Cerebellar nuclear complex (tissue), 1 donor: Measurements from ENCODE around the gene KRT15.
A peak's percentile ranks its signal among the peaks of the same experiment; 100 is the strongest.

ENCODE experiments used
- DNase-seq, 2 experiments: peaks; one replicate each; lab custom pipeline; 2025; lab: John Stamatoyannopoulos, UW

KRT15 gene

GRCh38 chr17:41518789-41519449 lies at the start of gene KRT15:
Gene KRT15 (minus strand): TSS chr17:41518890. CDS start chr17:41518827, 63 bp downstream.
- DNase-seq: no peak

- DNase-seq: no peak
Measured at GRCh38 chr17:41567317-41567716, 48.6 kb upstream of the KRT15 start.

DNA sequence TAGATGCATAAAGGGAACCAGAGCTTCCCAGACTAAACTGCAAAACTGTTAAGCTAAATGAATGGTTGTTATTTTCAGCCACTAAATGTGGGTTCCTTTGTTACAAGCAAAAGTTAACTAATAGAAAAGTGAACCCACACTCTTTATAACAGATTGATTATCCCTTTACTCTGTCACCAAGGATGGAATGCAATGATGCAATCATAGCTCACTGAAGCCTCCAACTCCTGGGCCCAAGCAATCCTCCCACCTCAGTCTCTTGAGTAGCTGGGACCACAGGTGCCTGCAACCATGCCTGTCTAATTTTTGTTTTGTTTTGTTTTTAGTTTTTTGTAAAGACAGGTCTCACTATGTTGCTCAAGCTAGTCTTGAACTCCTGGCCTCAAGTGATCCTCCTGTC lies 46.6 kb upstream of the KRT15 start:
- no peak for DNase-seq

GRCh38 chr17:41563607-41564170 lies 45.0 kb upstream of the KRT15 start:
- no peak for DNase-seq

- DNase-seq: no peak
Measured at GRCh38 chr17:41561554-41561953, 42.9 kb upstream of the KRT15 start.

GRCh38 chr17:41559548-41559947 lies 40.9 kb upstream of the KRT15 start:
- DNase-seq: no peak

DNA sequence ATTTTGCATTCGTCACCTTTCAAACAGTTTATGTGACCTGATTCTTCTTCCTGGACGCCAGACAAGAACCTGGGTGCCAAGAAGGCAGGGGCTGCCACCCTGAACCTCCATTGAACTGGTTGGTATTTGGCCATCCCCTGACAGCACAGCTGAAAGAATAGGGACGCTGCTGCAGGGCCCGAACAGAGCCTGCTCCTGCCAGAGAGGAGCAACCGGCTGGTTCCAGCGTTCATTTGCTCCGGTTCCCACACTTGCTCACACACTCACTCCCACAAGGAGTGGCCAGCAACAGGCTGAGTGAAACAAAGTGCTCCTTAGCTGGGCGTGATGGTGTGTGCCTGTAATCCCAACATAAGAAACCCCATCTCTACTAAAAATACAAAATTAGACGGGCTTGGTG lies 38.2 kb upstream of the KRT15 start:
- no peak for DNase-seq

- no peak for DNase-seq
Measured at GRCh38 chr17:41556306-41556705, 37.6 kb upstream of the KRT15 start.

- no peak for DNase-seq
Measured at GRCh38 chr17:41555105-41555887, 36.6 kb upstream of the KRT15 start.

DNA sequence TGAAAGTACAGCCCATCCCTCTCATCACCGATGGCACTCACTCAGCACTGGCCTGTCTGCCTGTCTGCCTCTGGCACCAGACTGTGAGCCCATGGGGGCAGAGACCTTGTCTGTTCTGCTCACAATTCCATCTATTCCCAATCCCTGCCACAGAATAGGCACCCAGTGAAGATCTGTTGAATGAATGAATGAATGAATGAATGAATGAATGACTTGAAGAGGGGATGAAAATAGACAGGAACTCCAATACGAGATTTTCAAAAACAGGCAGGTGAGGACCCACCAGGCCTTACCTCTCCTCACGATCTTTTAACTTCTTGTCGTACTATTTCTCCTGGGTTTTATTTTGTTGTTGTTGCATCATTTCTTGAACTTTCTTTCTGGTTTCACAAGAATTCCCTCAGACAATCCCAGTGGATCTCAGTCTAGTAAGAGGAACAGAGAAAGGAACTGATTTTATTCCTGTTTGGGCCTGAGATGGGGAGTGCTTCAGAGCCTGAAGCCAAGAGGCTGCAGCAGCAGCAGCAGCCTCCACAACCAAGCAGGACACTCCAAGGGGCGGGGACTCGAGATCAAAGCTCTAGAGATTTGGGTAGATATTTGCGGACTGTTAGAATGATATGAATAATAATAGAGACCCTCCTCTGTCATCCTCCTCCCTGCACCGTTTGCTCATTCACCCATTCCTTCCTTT lies 35.4 kb upstream of the KRT15 start:
- no peak for DNase-seq

DNA sequence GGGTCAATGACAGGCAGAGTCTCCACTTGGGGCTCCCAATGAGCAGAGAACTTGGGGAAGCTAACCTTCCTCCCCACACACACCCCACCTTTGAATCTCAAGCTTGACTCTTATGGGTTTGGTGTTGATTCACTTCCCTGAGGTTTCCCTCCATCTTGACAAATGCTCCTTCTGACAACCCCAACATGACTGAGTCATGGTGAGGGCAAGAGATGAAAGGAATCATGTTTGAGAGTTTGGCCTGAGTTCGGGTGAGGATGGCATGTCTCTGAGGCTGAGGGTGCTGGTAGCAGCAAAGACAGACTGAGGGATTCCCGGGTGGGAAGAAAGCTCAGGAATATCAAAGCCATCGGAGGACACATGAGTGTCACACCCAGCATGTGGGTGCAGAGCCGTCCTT lies 34.5 kb upstream of the KRT15 start:
- no peak for DNase-seq

GRCh38 chr17:41552455-41552854 lies 33.8 kb upstream of the KRT15 start:
- no peak for DNase-seq

- DNase-seq: no peak
Measured at GRCh38 chr17:41551365-41551764, 32.7 kb upstream of the KRT15 start.

GRCh38 chr17:41549596-41550039 lies 30.9 kb upstream of the KRT15 start:
- DNase-seq: no peak

DNA sequence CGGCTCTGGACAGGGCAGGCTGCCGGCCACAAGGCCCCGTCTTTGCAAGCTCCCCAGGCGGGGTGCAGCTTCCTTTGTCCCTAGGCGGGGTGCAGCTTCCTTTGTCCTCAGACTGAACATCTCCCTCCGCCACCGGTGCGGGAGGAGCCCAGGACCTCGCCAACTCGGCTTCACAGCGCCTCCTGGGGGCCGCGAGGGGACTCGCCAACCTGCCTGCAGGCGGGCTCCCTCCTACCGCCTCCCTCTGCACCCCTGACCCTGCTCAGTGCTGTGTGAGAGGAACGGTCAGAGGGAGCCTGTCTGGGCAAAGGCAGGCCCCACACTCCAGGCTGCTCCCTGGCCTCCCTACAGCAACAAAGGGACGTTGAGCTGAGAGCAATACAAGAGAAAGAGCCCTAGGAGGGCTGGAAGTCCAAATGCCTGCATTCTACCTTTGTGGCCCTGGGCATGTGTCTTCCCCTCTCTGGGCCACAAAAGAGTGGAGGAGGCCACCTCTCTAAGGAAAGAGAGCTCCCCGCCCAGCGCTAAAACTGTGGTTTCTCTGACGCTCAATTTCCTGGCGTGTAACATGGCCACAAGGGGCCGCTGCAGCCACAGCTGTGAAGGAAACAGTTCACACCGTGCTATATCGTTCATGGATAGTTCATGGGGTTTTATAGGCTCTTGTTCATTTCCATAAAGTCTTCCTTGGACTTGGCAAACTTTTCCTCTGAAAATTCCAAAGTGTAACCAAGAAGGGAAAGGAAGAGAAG lies 30.3 kb upstream of the KRT15 start:
- peak in 1 of 2 experiments; percentile 16 for DNase-seq

GRCh38 chr17:41547921-41548843 lies 29.5 kb upstream of the KRT15 start:
- DNase-seq: no peak

DNA sequence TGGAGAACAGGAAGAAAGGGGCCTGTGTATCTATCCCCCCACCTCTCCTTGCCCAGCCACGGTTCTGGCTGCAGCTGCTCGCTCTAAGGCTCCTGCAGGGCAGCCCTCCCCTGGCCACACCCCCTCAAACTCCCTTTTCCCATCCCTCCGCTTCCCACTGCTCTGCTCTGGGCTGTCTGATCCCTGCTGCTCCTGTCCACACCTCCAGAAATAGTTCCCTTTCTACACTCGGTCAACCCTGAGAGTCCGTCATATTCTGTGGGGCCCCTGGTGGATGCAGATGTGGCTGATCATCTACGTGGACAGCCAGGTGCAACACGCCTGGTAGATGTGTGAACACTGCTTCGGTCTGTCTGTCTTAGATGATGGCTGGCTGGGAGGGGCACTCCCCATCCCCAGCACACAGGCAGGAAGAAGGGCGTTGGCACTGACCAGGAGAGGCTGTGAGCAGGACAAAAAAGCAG lies 28.7 kb upstream of the KRT15 start:
- no peak for DNase-seq

DNA sequence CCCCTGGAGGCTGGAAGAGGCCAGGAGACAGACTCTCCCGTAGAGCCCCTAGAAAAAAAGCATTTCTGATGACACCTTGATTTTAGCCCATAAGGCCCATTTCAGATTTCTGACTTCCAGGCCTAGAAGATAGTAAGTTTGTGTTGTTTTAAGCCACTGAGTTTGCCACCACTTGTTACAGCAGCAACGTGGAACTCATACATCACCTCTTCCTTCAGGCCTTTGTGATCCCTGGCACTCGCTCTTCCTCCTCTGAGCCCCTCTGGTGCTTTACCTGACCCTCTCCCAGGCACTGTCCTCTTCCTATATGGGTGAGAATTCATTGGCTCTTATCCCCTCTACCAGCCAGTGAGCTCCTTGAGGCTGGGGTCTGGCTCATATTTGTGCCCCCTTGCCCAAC lies 28.1 kb upstream of the KRT15 start:
- DNase-seq: no peak

DNA sequence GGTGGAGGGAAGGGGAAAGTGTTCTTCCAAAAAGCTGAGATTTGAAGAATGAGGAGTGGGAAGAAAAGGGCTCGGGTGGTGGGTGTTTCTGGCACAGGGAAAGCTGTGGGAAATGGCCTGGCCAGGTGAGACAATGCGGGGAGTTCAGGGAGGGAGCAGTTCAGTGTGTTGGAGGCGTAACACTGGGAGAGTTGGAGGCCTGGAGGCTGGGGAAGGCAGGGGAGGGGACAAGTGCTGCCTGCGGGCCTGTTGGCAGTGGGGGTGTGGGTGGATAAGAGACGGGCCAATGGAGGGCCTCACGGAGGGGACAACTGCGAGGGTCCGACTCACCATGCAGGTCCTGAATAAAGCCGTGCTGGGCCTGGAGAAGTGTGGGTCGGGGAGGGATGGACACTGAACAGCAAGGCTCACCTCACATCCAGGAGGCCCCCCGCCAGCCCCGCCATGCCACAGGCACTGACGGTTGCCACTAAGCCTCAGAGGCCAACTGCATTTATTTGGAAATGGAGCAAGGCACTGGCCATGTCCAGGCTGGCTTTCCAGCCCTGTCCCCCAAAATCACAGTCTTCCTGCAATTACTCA lies 27.2 kb upstream of the KRT15 start:
- DNase-seq: no peak

GRCh38 chr17:41544935-41545334 lies 26.2 kb upstream of the KRT15 start:
- no peak for DNase-seq
